A549 (cell line): Measurements from ENCODE around the gene BRD1.

Experiments
- CHD4 ChIP-seq: fragments of 200-600 bp; sonication (generic); IDR thresholded peaks from 2 replicates; pipeline ENCODE4 v1.6.1; 2016; ENCODE audit warnings: antibody characterized with exemption, mild to moderate bottlenecking, borderline replicate concordance
- CTCF ChIP-seq: fragments of >200 bp; sonication (Bioruptor Twin); formaldehyde crosslinking; IDR thresholded peaks from 3 replicates; pipeline ENCODE4 v1.5.1; 2016
- FOXS1 ChIP-seq: fragments of 250-450 bp; sonication (Bioruptor Pico); IDR thresholded peaks from 2 replicates; pipeline ENCODE4 v1.5.0; 2020; ENCODE audit warnings: mild to moderate bottlenecking, moderate library complexity
- HEYL ChIP-seq: fragments of 250-450 bp; sonication (Bioruptor Pico); IDR thresholded peaks from 2 replicates; pipeline ENCODE4 v1.8.0; 2021; ENCODE audit warnings: mild to moderate bottlenecking, moderate library complexity
- MYC ChIP-seq: IDR thresholded peaks from 2 replicates; pipeline ENCODE4 v1.6.1; 2012; ENCODE audit warnings: mild to moderate bottlenecking, inconsistent platforms, low read length, improper control_type of control experiment, borderline replicate concordance
- POLR2A ChIP-seq: IDR thresholded peaks from 2 replicates; pipeline ENCODE4 v1.6.1; 2012; ENCODE audit warnings: mild to moderate bottlenecking, low read length
- RAD21 ChIP-seq, 2 experiments: fragments of >200 bp in 1 of 2; sonication (Bioruptor Twin) in 1 of 2; formaldehyde crosslinking in 1 of 2; IDR thresholded peaks in 1 of 2; conservative IDR thresholded peaks in 1 of 2; 2 replicates in 1 of 2; 3 replicates in 1 of 2; pipeline ENCODE4 v1.6.1; 2012 to 2018; ENCODE audit warnings: inconsistent platforms in 1 of 2

GRCh38 chr22:49734390-49734789 lies 93.3 kb downstream of the BRD1 start:
- TF ChIP-seq POLR2A: no peak
- TF ChIP-seq CHD4: no peak
- TF ChIP-seq RAD21 (conservative IDR thresholded peaks at IDR 0.05 in 1 of 2, IDR thresholded peaks at IDR 0.05 in 1 of 2): no peak
- TF ChIP-seq CTCF: no peak
- TF ChIP-seq HEYL: no peak
- TF ChIP-seq MYC: no peak
- no peak for TF ChIP-seq FOXS1
